Umbilical cord (tissue), 2 donors: ENCODE results near the gene SYCP3. TPM values are rescaled to one million over a fixed set of nuclear protein-coding genes. Genes with fewer than 3 reads are reported as not detected.

Experiments
- DNase-seq: peaks from one replicate; pipeline ENCODE4 v3.0.0-alpha.2; 2015; ENCODE audit warnings: low spot score
- total RNA-seq: library from RNA; depleted of rRNA; stranded (reverse); fragments of >200 nt; gene quantifications from one replicate; pipeline ENCODE4 v1.2.3, GENCODE V29; 2014; ENCODE audit warnings: low replicate concordance; ENCODE audit not compliant: insufficient read depth

Gene SYCP3
- total RNA-seq, 1 donor from 2014 or later: 5.5 TPM

DNA sequence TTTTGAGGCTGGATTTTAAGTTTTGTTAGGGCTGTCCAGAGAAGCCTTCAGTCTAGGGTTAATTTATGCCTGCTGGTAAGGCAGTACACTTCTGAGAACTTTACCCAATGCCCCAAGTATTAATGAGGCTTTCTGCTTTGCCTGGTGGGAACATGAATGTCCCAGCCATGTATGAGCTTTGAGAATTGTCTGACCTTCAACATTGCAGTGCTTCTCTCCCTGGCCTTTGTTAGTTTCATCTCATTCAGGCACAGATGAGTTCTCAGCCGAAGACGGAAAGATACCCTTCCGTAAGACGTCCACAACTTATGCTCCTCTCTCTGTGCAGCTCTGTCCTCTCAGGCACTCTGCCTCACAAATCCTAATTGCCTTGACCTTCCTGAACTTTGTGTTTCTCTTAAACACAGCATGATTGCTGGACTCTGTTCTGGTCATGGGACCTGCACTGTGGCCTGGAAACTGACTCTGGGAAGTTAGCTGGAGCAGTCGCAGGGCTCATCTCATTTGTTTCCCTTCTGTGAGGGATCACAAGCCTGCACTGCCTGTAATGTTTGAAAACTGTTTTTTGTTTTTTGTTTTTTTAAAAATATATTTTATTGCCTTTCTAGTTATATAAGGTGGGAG, 26.1 kb downstream of the SYCP3 start:
- DNase-seq: peak; percentile 48

GRCh38 chr12:101710288-101710687, 29.0 kb downstream of the SYCP3 start:
- DNase-seq: no peak

- no peak for DNase-seq
These were observed 32.0 kb downstream of the SYCP3 start for GRCh38 chr12:101707131-101707782.

DNA sequence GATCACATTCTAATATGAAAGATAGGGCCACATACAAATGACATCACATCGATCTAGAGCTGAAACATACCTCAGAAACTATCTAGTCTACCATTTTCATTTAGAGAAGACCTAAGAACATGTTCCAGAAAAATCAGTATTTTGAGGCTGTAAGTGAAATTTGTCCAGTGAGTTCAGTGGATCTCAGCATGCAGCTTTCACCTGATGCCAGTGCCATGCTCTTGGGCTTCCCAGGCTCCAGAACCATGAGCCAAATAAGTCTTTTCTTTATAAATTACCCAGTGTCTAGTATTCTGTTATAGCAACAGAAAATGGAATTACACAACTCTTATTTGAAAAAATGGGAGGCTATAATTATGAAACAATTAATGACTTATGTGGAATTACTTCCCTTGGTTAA, 32.9 kb downstream of the SYCP3 start:
- no peak for DNase-seq

GRCh38 chr12:101703487-101703886, 35.8 kb downstream of the SYCP3 start:
- DNase-seq: no peak

DNA sequence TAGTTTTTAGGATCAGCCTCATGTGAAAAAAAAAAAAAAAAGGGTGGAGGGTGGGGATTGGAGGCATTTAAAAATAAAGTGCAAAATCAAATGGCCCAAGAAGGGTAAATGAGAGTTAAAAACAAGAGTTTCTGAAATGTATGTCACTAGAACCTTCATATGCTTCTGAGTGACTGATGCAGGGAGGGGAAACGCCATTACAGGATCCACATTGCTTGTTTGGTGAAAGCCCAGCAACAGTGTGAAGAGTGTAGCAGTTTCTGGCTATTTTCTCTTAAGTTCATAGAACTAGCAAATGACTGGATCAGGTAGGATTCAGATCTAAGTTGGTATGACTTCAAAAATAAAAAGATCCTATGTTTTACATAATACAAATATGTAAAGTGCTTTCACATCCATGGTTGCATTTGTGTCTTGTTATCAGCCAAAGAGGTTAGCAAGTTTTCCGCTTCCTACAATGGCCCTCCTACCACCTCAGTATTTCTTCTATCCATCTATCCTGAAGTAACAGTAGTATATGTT, 38.9 kb downstream of the SYCP3 start:
- no peak for DNase-seq

DNA sequence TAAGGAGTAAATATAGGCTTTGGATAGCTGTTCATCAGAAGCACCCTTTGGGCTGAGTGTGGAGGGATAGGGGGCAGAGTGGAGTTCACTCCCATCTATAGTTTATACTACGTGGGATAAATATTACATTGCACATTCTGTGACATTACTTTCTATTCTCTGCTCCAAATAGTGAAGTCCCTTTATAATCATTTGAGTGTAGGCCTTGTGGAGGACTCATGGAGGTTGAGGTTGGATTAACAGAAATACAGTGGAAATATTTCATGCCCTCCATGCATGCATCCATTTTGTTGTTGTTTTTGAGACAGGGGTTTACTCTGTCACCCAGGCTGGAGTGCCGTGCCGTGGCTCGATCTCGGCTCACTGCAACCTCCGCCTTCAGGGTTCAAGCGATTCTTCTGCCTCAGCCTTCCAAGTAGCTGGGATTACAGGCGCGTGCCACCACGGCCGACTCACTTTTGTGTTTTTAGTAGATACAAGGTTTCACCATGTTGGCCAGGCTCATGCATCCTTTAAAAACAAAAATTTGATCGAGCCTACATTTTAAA, 40.4 kb downstream of the SYCP3 start:
- DNase-seq: no peak

DNA sequence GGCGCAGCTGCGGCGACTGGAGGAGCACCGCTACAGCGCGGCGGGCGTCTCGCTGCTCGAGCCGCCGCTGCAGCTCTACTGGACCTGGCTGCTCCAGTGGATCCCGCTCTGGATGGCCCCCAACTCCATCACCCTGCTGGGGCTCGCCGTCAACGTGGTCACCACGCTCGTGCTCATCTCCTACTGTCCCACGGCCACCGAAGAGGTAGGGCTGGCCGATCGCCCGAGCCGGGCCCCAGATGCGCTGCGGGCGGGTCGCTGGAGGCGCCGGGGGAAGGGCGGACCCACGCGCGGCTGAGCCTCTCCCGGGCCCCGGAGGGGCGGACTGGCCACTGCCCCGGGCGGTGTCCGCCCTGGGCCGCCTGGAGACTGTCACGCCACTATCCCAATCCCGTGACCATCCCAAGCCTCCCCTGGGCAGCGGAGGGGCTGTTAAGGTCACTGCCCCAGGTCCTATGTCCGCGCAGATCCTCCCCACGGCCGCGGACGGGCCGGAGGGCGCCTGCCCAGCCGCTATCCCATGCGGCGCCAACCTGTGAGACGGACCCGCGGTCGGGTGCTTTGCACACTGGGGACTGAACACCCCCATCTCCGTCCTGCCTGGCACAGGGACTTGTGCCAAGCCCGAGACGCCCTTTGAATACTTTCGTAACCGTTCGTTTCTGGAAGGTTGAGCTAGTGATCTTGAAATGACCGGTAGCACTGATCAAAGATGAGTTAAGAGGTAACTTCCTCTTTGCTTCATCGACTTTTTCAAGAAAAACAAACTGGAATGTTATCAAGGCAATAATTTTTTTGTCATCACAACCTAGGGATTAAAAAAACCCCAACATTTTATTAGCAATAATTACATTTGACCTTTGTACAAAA, 41.1 kb downstream of the SYCP3 start:
- DNase-seq: peak; percentile 49

DNA sequence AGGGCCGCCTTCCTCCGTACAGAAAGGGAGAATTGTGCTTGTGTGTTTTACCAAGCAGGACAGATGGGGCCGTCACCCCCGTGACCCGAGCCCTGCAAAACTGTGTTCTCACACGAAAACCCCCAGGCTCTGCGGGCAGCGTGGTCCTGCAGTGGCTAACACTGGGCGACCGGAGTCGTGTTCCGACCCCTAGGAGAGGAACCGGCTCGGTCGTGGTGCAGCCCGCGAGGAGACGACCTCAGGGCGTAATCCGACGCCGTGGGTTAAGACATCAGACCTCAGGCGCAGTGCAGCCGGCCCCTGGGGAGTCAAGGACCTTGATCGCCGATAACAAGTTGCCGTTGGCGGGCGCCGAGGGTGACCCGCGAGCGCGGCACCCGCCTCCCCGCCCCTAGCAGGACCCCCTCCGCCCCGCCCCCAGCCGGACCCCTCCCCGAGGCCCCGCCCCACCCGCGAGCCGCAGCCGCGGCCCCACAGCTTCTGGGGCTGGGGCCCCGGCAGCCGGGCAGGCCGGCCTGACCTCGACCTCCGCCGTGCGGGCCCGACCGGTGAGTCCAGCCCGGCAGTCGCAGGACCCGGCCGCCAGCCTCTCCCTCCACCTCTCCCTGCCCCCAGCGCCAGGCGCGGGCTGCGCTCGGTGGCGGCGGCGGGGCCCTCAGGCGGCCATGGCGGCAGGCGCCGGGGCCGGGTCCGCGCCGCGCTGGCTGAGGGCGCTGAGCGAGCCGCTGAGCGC, 41.9 kb downstream of the SYCP3 start, which contains the start of gene CHPT1:
CHPT1 (plus strand) TSS at position 444 of the 733 bp plus-strand sequence; CDS start at position 666, 222 bp downstream.
- DNase-seq: peak; percentile 55

GRCh38 chr12:101696251-101697196, 42.7 kb downstream of the SYCP3 start:
- no peak for DNase-seq

DNA sequence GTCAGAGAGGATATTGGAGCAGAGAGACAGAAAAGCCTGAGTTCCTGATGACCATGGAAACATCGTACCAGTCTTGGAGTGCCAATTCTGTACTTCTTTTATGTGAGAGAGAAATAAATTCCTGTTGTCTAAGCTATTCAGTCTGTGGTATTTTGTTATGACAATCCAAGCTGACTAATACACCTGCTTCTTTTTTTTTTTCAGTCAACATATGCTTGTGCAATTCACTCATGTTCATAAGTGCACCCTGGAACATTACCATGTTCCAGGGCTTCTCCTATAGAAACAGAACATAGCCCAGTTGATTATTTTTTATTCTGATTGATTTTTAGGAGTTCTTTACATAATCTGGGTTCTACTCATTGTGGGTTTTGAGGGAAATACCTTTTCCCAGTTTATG, 43.6 kb downstream of the SYCP3 start:
- DNase-seq: no peak

GRCh38 chr12:101694986-101695385, 44.3 kb downstream of the SYCP3 start:
- DNase-seq: no peak

- no peak for DNase-seq
These were observed 44.9 kb downstream of the SYCP3 start for GRCh38 chr12:101694297-101694848.

- no peak for DNase-seq
These were observed 47.7 kb downstream of the SYCP3 start for GRCh38 chr12:101691503-101692096.

- DNase-seq: no peak
These were observed 48.6 kb downstream of the SYCP3 start for GRCh38 chr12:101690544-101691098.

DNA sequence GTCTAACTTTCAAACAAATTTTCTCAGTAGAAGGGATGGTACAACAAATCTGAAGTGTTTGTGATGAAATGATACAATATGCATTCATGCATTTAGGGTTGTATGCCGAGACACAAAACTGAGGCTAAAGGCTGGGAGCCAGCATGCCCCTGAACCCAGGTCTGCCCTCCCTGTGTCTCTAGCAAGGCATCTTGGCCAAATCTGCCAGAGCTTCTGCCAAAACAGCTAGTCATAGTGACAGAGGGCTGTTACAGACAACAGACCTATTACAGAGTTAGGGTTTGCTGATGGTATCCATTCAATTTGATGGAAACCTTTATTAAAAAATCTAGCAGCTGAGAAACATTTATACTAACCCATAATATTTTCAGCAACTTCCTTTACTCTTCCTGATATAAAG, 53.1 kb downstream of the SYCP3 start:
- no peak for DNase-seq

GRCh38 chr12:101685092-101685491, 54.2 kb downstream of the SYCP3 start:
- peak; percentile 4 for DNase-seq

DNA sequence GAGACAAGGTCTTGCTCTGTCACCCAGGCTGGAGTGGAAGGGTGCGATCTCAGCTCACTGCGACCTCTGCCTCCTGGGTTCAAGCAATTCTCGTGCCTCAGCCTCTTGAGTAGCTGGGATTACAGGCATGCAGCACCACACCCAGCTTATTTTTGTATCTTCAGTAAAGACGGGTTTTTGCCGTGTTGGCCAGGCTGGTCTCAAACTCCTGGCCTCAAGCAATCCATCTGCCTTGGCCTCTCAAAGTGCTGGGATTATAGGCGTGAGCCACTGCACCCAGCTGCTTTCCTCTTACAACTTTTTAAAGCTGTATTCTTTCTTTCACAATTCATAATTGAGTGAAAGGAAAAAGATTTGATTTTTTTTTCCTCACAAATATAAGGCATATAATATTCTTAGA, 57.6 kb downstream of the SYCP3 start:
- peak; percentile 25 for DNase-seq

GRCh38 chr12:101680647-101681046, 58.6 kb downstream of the SYCP3 start:
- no peak for DNase-seq
